ENCODE measurements around the gene SPATS2L.

SPATS2L gene, protein sequence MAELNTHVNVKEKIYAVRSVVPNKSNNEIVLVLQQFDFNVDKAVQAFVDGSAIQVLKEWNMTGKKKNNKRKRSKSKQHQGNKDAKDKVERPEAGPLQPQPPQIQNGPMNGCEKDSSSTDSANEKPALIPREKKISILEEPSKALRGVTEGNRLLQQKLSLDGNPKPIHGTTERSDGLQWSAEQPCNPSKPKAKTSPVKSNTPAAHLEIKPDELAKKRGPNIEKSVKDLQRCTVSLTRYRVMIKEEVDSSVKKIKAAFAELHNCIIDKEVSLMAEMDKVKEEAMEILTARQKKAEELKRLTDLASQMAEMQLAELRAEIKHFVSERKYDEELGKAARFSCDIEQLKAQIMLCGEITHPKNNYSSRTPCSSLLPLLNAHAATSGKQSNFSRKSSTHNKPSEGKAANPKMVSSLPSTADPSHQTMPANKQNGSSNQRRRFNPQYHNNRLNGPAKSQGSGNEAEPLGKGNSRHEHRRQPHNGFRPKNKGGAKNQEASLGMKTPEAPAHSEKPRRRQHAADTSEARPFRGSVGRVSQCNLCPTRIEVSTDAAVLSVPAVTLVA

DNA sequence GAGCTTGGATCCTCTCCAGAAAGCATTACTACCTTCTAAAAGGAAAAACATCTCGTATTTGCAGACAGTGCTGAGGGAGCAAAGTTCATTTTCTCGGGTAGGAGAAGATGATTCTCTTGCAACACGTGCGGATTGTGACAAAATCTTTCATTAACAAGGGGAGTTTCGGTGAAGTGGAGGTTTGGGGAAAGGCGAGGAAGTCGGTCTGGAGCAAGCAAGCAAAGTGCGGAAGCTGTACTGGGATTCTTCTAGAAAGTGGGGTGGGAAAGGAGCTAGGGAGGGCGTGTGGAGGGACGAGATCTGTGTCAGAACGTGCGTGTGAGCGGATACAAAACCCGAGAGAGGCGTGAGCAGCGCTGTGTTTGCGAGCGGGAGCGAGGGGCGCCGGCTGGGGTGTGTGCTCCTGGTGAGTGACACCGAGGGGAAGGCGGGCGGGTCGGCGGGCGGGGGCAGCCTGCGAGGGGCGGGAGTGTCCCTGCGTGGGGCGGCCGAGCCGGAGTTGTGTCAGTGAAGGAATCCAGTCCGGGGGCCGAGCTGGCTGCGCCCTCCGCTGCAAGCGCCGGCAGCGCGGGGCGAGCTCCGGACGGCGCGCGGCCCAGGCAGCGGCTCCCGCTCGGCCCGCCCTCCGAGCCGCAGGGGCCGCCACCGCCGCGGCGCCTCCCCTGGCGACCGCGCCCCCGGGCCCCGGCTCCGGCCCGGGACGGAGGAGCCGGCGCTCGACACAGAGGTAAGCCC is at the start of gene SPATS2L:
Gene SPATS2L, plus strand, starts transcription at position 498 of the 735 bp plus-strand sequence. CDS start 82,552 bp downstream, outside the sequence.
- DNase-seq (ENCODE audit: low spot score) = peak; percentile 88

DNA sequence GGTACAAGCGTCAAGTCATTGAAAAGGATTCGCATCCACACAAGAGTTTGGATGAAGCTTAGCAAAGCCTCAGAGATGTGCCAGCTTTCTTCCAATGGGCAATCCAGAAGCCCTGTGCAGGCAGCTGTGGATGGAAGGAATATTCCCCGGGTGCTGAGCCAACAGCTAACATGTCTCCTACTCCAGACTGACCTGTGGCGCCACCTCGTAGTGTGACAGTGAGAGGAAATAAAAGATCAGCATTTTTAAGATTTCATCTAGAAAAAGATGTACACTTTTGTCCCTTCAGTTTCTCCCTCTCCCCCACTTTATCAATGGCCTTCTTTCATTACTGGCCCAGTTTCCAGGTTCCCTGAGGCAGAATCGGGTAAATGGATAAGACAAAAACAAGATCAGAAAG is 48.9 kb upstream of the SPATS2L start:
- DNase-seq (ENCODE audit: low spot score) = no peak

DNA sequence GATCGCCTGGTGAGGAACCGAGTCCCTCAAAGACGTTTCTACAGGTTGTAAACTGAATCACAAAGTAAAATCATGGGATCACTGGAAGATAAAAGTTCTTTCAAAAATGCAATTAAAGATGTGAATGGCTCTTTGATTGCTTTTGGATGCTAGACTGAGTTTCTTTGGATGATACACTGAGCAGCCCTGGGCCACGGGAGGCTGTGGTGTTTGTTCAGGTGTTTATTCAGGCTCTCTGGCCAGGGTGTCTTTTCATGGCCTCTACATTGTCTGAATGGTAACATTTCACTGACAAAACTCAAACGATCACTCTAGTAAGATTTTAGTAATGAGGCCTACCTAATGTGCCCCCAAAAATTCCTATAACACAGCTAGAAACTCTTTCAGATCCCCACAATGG is 48.4 kb upstream of the SPATS2L start:
- DNase-seq (ENCODE audit: low spot score) = no peak

DNA sequence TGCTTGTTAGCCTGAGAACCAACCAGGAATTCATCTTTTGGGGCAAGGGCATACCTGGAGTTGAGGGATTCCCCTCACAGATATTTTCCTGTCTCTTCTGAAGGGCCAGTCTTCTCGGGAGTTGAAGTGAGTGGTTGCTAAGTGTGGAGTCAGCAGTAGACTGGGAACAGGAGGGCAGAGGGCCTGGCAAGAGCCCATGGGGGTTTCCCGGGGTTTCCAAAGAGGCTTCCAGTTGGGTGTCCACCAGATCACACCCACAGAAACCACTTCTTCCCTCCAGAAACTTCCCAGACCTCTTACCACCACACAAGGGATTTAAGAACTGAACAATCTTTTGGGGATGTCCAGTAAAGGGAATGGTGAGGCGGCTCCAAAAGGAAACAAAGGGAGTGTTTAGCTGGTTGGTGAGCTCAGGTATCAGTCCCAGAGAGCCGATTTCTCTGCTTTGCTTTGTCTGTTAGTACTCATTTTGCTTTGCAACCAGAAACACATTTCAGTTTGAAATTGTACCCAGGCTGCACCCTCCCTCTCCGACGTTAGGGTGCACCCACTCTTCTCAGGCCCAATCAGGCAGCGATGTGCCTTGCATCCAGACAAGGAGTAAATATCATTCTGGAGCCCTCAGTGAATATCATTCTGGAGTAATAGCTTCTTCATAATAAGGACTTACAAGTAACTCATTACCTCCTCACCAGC is 47.5 kb upstream of the SPATS2L start:
- DNase-seq (ENCODE audit: low spot score) = no peak

DNA sequence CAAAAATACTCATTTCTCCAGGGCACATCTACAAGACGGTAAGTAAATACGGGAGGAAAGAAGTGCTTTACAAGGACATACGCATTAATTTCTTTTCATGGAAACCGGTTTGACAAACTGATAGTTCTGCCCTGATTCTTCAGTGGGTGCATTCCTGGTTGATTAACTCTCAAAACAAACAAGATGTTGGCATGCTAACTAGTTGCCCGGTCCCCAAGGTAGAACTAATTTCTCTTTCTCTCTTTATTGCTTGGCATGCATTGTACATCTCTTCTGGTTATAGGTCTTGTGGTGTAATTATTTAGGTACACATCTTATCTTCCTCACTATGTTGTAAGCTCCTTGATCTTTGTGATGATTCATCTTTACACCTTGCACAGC is 46.9 kb upstream of the SPATS2L start:
- no peak for DNase-seq (ENCODE audit: low spot score)

DNA sequence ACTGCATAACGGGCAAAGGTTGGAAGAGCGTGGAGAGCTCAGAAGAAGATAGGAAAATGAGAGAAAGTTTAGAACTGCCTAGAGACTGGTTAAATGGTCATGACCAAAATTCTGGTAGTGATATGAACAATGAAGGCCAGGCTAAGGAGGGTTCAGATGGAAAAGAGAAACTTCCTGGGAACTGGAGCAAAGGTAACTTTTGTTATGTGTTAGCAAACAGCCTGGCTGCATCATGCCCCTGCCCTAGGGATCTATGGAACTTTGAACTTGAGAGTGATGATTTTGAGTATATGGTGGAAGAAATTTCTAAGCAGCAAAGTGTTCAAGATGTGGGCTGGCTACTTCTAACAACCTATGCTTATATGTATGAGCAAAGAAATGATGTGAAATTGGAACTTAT is 44.4 kb upstream of the SPATS2L start:
- DNase-seq (ENCODE audit: low spot score) = no peak

DNA sequence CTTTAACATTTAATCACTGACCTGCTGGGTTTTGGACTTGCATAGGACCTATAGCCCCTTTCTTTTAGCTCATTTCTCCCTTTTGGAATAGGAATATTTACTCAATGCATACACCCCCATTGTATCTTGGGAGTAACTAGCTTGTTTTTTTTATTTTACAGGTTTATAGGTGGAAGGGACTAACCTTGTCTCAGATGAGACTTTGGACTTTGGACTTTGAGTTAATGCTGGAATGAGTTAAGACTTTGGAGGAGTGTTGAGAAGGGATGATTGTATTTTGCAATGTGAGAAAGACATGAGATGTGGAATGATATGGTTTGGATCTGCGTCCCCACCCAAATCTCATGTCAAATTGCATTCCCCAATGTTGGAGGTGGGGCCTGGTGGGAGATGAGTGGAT is 43.2 kb upstream of the SPATS2L start:
- DNase-seq (ENCODE audit: low spot score) = no peak

DNA sequence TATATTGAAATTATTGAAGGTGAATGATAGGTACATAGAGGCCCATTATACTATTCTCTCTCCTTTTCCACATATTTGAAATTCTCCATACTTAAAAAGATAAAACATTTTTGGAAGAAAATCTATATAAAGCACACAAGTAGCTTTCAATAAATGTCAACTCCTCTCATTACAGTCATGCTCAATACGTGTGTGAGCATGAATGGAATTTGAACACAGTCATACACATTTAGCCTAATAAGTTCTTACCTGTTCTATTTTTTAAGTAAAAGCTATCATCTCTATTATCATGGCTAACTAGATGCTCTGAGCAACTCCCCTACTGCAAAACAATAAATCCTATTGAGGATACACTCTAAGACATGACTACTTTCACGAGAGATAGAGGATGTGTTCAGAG is 41.9 kb upstream of the SPATS2L start:
- no peak for DNase-seq (ENCODE audit: low spot score)

DNA sequence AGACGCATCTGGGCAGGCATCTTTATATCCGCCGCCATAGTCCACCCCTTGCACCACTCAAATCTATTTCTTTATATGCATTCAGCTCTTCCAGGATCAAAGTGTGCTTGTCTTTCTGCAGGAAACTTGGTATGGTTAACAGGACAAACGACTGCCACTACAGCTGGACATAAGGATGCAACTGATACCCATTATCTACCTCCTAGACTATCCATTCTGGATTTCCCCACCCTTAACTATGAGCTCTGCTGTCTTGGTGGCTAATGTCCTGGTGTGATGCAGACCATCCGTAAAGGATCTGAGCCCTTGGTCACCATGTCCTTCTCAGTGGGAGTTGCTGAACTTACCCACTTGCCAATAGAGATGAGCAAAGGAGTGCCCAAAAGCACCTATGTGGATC is 40.1 kb upstream of the SPATS2L start:
- DNase-seq (ENCODE audit: low spot score) = no peak

DNA sequence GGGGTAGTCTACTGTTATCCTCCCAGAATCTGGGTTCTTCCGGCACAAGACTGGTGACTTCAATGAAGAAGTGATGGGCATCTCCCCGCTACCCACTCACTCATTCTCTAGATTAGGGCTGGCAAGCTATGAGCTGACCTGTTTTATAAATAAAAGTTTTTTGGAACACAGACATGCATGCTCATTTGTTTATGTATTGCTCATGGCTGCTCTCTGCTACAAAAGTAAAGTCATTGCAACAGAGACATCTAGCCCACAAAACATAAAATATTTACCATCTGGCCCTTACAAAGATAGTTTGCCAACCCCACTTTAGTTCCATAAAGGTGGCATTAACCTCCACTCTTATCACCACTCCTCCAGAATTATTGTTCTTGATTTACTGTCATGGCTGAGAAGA is 39.1 kb upstream of the SPATS2L start:
- no peak for DNase-seq (ENCODE audit: low spot score)

DNA sequence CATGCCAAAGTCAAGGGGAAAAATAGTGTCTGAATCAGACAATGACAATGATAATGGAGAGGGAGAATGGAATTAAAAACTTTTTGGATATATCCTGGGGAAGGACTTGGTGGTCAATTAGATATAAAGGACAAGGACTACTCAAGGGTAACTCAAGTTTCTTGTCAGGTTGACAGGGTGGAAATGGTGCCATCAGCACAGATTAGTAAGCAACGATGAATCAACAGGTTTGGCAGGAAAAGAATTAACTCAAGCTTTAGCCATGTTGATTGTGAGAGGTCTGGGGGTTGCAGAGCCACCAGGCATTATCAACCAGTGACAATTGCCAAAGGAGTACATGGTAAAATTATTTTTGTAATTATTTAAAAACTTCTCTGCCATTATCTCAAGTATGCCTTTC is 35.8 kb upstream of the SPATS2L start:
- DNase-seq (ENCODE audit: low spot score) = no peak

DNA sequence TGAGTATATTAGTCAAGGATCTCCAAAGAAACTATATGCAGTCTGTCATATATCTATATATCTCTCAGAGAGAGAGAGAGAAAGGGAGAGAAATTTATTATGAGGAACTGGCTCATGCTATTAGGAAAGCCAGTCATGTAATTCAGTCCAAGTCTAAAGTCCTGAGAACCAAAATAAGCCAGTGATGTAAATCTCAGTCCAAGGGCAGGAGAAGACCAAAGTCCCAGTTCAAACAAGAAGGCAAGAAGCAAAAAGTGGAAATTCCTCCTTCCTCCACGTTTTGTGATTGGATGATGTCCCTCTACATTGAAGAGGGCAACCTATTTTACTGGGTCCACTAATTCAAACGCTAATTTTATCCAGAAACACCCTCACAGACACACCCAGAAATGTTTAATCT is 34.2 kb upstream of the SPATS2L start:
- DNase-seq (ENCODE audit: low spot score) = no peak

DNA sequence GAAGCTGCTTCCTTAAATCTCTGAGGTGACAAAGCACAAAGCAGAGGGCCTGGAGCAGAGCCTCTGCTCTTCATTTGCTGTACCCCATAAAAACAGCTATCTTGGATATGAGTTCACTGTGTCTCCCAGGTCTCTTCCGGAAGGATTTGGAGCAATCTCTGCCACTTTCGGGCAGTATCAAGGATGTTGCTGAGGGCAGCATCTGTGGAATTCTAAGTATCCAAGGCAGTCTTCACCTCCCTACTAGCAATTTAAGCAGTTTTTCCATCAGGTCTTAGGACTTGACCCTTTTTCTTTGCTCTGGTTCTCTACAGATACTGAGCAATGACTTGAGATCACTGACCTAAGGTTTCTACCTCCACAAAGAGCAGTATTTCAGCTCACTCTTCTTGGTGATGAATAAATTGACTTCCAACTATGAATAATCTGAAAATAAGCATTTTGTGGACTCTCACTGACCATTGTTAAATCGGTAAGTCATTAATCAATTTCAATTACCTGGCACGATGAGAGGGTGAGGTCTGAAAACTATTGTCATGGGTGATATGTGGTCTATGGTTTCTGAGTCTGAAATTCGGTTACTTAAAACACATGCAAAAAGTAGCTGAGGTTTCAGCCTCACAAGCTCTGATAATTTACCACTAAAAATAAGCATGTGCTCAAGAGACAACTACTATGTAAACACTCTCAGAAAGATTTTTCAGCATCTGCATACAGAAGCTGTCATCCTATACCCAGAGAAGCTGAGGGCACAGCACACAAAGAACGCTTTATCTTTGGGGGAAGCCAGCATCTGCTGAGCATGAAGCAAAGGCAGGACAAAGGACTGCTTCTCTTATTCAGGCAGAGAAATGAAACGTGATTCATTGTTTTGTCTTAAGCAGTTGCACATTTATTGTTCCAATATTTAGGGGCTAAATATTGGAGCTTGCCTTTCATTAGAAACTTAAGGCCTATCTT is 32.1 kb upstream of the SPATS2L start:
- no peak for DNase-seq (ENCODE audit: low spot score)

DNA sequence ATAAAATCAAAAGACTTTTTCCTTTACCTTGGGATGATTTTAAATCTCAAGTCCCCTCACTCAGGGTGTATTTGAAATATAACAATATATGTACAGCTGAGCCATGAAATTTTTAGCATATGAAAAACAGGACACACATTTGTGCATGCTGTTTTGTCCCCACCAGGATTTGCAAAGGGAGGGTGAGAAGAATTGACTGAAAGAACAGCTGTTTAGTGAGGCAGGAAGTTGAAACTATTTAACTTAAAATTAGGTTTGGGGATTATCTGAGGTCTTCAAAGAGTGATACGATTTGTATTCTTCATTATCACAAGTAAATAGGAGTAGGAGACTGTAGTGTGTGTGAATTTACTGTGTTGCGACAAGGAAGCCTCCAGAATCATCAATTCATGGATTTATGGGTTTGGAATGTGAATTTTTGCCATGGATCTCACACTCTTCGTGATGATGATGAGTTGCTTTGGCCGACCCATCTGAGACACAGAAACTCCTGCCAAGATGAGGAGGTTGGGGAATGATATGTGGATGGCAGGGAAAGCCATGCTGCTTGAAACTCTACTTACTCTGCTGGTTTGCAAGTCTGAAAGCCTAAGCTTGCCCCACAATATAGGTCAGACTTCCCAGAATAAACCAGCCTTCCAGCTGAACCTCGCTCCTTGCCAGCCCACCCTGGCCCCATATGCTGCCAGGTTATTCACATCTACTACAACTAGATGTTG is 31.0 kb upstream of the SPATS2L start:
- no peak for DNase-seq (ENCODE audit: low spot score)

DNA sequence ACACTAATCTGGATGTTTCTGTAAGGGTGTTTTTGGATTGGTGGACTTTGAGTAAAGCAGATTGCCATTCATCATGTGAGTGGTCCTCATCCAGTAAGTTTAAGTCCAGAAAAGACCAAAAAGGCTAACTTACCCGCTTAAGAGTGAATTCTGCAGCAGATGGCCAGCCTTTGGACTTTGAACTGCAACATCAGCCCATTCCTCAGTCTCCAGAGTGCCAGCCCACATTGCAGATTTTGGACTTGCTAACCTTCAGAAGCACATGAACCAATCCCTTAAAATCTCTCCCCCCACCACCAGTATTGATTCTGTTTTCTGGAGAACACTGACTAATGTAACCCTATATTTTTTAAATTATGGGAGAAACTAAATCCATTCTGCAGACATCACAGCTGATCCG is 30.0 kb upstream of the SPATS2L start:
- no peak for DNase-seq (ENCODE audit: low spot score)

DNA sequence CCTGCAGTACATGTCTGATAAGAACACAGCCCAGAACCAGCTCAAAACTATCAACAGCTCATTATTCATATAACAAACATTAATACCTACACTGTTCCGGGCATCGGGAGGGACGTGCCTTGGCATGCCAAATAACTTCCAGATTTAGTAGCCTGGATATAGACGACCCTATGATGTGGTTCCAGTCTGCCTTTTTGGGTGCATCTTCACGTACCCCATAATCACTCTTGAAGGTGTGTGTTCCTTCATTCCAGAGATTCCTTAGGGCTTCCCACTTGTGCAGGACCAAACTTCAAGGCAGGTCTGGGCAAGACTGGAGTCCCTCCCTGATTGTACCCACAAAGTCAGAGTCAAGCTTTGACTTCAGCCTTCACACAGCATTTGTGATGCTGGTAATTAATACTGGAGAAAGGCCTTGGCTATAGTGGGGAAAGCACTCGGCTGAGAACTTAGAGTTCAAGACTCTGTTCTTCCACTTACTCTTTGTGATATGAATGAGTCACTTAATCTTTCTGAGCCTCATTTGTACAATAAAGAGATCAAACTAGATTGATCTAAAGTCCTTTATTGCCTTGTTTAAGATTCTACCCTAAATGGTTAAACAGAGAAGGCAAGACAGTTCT is 27.7 kb upstream of the SPATS2L start:
- no peak for DNase-seq (ENCODE audit: low spot score)

DNA sequence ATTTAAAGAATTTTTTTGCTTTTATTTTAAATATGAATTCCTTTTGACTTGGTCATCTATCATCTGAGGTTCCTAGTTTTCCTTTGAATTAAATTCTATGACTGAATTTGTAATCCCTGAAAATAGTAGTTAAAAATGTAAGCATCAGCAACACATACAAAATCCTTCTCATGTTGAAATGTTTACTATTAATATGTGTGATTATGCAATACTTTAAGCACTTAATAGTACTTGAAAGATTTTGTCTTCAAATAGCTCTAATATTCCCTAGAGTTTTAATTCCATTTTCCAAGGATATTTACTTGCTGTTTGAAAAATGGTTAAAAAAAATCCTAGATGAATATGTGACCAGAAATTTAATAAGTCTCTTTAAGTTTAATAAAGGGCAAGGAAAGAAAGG is 26.6 kb upstream of the SPATS2L start:
- DNase-seq (ENCODE audit: low spot score) = no peak

DNA sequence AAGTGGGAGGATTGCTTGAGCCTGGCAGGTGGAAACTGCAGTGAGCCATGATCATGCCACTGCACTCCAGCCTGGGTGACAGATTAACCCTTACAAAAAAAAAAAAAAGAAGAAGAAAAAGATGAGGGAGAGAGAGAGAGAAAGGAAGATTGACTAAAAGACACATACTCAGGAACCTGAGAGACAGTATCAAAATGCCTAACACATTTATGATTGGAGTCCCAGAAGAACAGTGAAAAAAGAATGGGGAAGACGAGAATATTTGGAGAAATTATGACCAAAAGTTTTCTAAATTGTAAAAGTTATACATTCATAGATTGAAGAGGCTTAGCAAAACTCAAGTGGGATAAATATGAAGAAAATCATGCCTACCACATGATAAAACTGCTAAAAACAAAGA is 19.9 kb upstream of the SPATS2L start:
- no peak for DNase-seq (ENCODE audit: low spot score)

DNA sequence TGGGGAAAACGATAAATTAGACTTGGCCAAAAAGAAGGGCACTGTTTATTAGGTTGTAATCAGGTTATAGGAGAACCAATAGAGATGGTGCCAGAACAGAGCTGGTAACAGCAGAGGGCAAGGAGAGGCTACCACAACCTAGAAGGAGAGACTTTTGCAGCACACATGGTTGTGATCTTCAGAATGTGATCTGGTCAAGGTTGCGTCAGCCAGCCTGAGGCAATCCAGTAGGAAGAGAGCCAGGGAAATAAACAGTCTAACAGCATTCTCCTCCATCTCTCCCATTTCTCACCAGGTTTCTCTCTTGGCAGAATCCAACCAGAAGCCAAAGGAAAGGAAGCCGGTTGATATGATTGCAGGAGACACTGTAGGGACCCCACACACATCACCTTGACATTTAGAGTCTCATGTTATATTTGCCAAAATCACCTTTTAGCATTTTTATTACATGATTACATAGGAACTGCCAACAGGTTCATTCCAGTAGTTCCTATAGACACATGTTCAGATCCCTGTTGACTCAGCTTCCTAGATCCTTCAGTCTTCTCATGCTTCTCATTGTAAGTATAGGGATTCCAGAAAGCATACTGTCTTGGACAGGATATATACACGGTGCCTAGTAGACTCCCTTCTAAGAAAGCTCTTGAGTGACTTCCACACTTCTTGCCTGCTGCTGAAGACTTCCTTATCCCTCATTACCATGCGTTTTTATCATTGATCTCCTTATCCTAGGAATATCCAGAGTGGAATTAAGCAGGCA is 17.6 kb upstream of the SPATS2L start:
- DNase-seq (ENCODE audit: low spot score) = peak; percentile 77

DNA sequence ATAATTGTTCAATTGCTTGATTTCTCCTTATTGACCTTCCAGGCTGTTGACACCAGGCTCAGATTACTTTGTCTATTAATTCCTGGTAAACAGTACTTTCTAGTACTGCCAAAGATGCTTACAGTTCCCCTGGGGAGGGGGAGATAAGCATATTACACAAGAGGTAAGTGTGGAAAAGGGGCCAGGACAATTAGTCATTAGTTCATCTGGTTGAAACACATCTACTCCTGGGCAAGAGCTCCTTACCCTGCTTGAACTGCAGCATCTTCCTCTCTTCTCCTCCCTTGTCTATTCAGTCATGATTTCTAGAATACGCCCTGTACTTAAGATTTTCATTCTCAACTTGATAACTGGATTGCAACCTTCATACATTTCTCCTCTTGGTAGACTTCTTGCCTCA is 10.4 kb upstream of the SPATS2L start:
- no peak for DNase-seq (ENCODE audit: low spot score)
